RWPE2 (cell line): ENCODE data around the gene GALR3.

Experiments used
- ATAC-seq: fragments of 200-7000 bp; cut with Tn5 transposase; 3 replicates; pipeline ENCODE4 v1.9.1; 2021; ENCODE audit warnings: low read depth
- DNase-seq: peaks from one replicate; pipeline ENCODE4 v3.0.0-alpha.2; 2020; ENCODE audit warnings: low spot score
- H3K27ac ChIP-seq: fragments of 450-650 bp; 2 replicates; pipeline ENCODE4 v1.5.1; 2017; ENCODE audit warnings: mild to moderate bottlenecking; ENCODE audit not compliant: poor library complexity, severe bottlenecking
- H3K27me3 ChIP-seq: fragments of 250-450 bp; sonication (Bioruptor Pico); 2 replicates; pipeline ENCODE4 v1.5.1; 2021; ENCODE audit warnings: mild to moderate bottlenecking, moderate library complexity; ENCODE audit not compliant: insufficient read depth, poor library complexity, severe bottlenecking
- H3K36me3 ChIP-seq: fragments of 250-450 bp; sonication (Bioruptor Pico); 2 replicates; pipeline ENCODE4 v1.5.1; 2020; ENCODE audit warnings: low read depth, mild to moderate bottlenecking, moderate library complexity
- H3K4me1 ChIP-seq: fragments of 250-450 bp; sonication (Bioruptor Pico); 2 replicates; pipeline ENCODE4 v1.5.1; 2021; ENCODE audit warnings: mild to moderate bottlenecking, moderate library complexity; ENCODE audit not compliant: insufficient read depth, poor library complexity, severe bottlenecking
- H3K4me3 ChIP-seq: fragments of 250-450 bp; sonication (Bioruptor Pico); 2 replicates; pipeline ENCODE4 v1.5.1; 2021; ENCODE audit warnings: mild to moderate bottlenecking, moderate library complexity; ENCODE audit not compliant: severe bottlenecking
- H3K9me3 ChIP-seq: fragments of 250-450 bp; sonication (Bioruptor Pico); 2 replicates; pipeline ENCODE4 v1.5.1; 2021; ENCODE audit warnings: mild to moderate bottlenecking, moderate library complexity; ENCODE audit not compliant: severe bottlenecking
- CTCF ChIP-seq: fragments of 450-650 bp; IDR thresholded peaks from one replicate; pipeline ENCODE4 v1.5.1; 2017; ENCODE audit warnings: mild to moderate bottlenecking, moderate library complexity; ENCODE audit not compliant: poor library complexity, severe bottlenecking

GALR3 gene

GRCh38 chr22:37852418-37852817, 29.2 kb downstream of the GALR3 start:
- no peak overlapping the region for H3K27ac ChIP-seq

GRCh38 chr22:37854946-37855345, 31.8 kb downstream of the GALR3 start:
- no peak overlapping the region for H3K27ac ChIP-seq
- DNase-seq (no peak), ATAC-seq (no peak)
- peaks cover 91% of the 10 kb centered on the region for H3K36me3 ChIP-seq
- no peak for TF ChIP-seq CTCF
- no peak overlapping the region for H3K4me3 ChIP-seq
- H3K9me3 ChIP-seq, result no peaks in the 10 kb centered on the region
- no peaks in the 10 kb centered on the region for H3K27me3 ChIP-seq
- no peaks in the 10 kb centered on the region for H3K4me1 ChIP-seq

More at GRCh38 chr22:37852418-37852817, 29.2 kb downstream of the GALR3 start:
- Histone ChIP-seq H3K27me3 (no peaks in the 10 kb centered on the region), H3K9me3 (no peaks in the 10 kb centered on the region), H3K36me3 (peaks cover 68% of the 10 kb centered on the region), H3K4me3 (no peak overlapping the region), H3K4me1 (no peaks in the 10 kb centered on the region)
- no peak for ATAC-seq
- TF ChIP-seq CTCF, result no peak
- DNase-seq, result no peak

- Histone ChIP-seq H3K36me3 (peaks cover 91% of the 10 kb centered on the region), H3K27ac (no peak overlapping the region), H3K9me3 (no peaks in the 10 kb centered on the region), H3K4me1 (no peaks in the 10 kb centered on the region), H3K27me3 (no peaks in the 10 kb centered on the region), H3K4me3 (no peak overlapping the region)
- ATAC-seq (no peak), DNase-seq (no peak)
- no peak for TF ChIP-seq CTCF
Measured at GRCh38 chr22:37855462-37855861, 32.3 kb downstream of the GALR3 start.

GRCh38 chr22:37860796-37861421, 37.7 kb downstream of the GALR3 start:
- no peak for DNase-seq
- H3K27me3 ChIP-seq, result no peaks in the 10 kb centered on the region
- H3K27ac ChIP-seq, result no peak overlapping the region
- no peak for ATAC-seq
- peaks cover 89% of the 10 kb centered on the region for H3K36me3 ChIP-seq
- H3K9me3 ChIP-seq, result no peaks in the 10 kb centered on the region
- H3K4me3 ChIP-seq, result no peak overlapping the region
- no peaks in the 10 kb centered on the region for H3K4me1 ChIP-seq
- TF ChIP-seq CTCF, result no peak

- Histone ChIP-seq H3K9me3 (no peaks in the 10 kb centered on the region), H3K27me3 (no peaks in the 10 kb centered on the region), H3K4me3 (no peak overlapping the region), H3K4me1 (no peaks in the 10 kb centered on the region), H3K36me3 (peaks cover 93% of the 10 kb centered on the region), H3K27ac (no peak overlapping the region)
- TF ChIP-seq CTCF, result no peak
- DNase-seq (no peak), ATAC-seq (no peak)
Measured at GRCh38 chr22:37862570-37863325, 39.6 kb downstream of the GALR3 start.
